ENCODE measurements around the gene CAMKK1. TPM values are rescaled to one million over a fixed set of nuclear protein-coding genes. Genes with fewer than 3 reads are reported as not detected.
"Not testable (repeated sequence)": the region's sequence is repeated elsewhere in the genome, so short reads cannot be mapped to it uniquely, and the experiment has no call there.

The CAMKK1 gene
- polyA plus RNA-seq, 3 donors, result 3.9 to 5.7 (median 4.2) TPM

DNA sequence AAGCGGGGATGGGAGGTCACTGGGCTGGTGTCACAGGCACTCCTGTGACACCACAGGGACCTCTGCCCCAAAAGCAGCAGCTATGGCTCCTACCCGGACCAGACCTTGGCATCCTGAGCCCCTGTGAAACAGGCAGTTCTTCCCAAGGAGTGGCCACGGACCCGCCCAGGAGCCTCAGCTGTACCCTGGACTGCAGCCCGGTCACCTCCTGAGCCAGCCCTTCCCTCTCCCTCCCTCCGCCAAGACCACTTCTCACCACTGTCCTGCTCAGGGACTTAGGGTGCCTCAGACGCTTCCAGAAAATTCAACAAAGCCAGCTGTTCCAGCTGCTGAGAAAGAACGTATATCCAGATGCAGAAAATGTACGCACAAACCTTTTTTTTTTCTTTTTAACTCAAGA, 32.9 kb downstream of the CAMKK1 start:
- DNase-seq (ENCODE audit: extremely low read depth in 1 of 11, low read depth in 9 of 11, low spot score in 4 of 11), result no peak

DNA sequence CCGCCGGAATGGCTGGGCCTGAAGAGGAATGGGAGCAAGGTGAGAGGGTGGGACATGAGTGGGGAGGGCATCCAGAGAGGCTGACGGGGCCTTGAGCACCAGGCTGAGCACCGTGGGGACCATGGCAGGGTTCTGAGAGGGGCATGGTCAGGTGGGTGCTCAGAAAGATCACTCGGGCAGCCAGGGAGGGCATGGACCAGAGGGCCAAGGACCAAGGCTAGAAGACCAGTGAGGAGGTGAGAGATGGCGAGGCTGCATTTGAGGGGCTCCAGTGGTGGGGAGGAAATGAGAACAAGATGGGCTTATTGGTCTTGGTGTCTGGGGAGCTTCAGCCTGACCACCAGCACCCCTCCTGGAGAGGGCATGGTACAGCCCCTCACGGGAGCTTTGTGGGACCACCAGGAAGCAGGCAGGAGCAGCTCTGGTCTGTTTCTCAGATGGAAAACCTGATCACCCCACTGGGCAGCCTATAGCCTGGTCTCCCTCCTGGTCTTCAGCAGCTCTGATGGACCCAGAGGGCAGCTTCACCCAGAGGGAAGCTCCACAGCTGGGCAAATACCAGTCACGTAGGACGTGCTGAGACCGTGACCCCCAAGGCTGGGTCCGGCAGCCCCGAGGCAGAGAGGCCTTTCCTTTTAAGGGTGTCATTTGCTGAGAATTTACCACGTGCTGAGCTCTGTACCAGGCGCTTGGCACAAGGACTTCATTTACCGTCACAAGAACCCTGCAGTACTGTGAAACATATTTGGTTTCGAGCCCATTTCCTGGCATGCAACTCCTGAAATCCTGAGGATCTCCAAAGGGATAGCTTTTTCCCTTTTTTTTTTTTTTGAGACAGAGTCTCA, 35.4 kb downstream of the CAMKK1 start:
- DNase-seq (ENCODE audit: extremely low read depth in 1 of 11, low read depth in 9 of 11, low spot score in 4 of 11), result no peak

DNA sequence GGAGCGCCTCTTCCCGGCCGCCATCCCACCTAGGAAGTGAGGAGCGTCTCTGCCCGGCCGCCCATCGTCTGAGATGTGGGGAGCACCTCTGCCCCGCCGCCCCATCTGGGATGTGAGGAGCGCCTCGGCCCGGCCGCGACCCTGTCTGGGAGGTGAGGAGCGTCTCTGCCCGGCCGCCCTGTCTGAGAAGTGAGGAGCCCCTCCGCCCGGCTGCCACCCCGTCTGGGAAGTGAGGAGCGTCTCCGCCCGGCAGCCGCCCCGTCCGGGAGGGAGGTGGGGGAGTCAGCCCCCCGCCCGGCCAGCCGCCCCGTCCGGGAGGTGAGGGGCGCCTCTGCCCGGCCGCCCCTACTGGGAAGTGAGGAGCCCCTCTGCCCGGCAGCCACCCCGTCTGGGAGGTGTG, 38.6 kb downstream of the CAMKK1 start:
- not testable (repeated sequence) for DNase-seq (ENCODE audit: extremely low read depth in 1 of 11, low read depth in 9 of 11, low spot score in 4 of 11)

- DNase-seq (ENCODE audit: extremely low read depth in 1 of 11, low read depth in 9 of 11, low spot score in 4 of 11), result no peak
These were observed 40.3 kb downstream of the CAMKK1 start for GRCh38 chr17:3852561-3852960.

- no peak for DNase-seq (ENCODE audit: extremely low read depth in 1 of 11, low read depth in 9 of 11, low spot score in 4 of 11)
These were observed 41.3 kb downstream of the CAMKK1 start for GRCh38 chr17:3851461-3852100.

DNA sequence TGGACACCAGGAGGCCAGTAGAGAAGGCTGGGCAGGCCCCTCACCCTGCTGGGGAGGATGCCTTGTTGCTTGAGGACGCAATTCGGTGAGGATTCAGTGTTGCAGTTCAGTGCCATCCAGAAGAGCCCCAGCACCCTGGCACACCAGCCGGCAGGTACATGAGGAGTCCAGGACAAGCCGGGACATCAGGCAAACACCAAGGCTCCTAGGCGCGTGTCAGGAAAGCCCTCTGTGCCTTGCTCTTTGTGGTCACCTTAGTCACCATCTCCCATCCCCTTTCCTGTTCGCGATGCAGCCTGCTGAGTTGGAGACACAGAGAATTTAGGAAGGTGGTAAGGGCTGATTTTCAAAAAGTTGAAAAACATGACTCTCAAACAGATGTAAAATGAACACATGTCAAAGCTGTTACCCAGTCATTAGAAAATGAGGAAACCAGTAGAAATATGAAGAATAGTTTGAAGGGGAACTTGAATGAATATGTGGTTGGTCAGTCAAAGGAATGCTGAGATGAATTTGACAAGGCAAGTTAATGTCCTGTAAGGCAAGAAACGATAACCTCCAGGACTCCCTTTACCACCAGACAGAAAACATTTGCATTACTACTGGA, 44.5 kb downstream of the CAMKK1 start:
- DNase-seq (ENCODE audit: extremely low read depth in 1 of 11, low read depth in 9 of 11, low spot score in 4 of 11), result no peak

DNA sequence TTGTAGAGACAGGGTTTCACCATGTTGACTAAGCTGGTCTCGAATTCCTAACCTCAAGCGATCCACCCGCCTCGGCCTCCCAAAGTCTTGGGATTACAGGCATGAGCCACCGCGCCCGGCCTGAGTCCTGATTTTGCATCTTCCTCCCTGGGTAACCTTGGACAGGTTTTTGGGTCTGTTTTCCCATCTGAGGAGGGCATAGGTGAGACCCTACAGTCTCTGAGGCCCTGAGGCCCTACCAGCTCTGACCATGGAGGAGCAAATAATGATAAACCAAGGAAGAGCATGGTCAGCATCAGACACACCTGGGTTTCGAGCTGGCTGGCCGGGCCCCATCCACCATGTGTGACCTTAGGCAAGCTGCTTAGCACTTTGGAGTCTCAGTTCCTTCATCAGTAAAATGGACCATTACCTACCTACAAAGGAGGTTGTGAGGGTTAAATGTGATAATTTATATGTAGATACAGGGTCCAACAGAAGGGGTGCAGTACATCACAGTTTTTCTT, 45.6 kb downstream of the CAMKK1 start:
- no peak for DNase-seq (ENCODE audit: extremely low read depth in 1 of 11, low read depth in 9 of 11, low spot score in 4 of 11)

- DNase-seq (ENCODE audit: extremely low read depth in 1 of 11, low read depth in 9 of 11, low spot score in 4 of 11), result no peak
These were observed 46.3 kb downstream of the CAMKK1 start for GRCh38 chr17:3846437-3847164.

GRCh38 chr17:3845621-3846436, 47.0 kb downstream of the CAMKK1 start, which contains the start of gene NCBP3:
Gene NCBP3 (minus strand): TSS chr17:3846246. CDS start chr17:3846223, 23 bp downstream.
- peak; percentile 75 to 95 (median 92) for DNase-seq (ENCODE audit: extremely low read depth in 1 of 11, low read depth in 9 of 11, low spot score in 4 of 11)

DNA sequence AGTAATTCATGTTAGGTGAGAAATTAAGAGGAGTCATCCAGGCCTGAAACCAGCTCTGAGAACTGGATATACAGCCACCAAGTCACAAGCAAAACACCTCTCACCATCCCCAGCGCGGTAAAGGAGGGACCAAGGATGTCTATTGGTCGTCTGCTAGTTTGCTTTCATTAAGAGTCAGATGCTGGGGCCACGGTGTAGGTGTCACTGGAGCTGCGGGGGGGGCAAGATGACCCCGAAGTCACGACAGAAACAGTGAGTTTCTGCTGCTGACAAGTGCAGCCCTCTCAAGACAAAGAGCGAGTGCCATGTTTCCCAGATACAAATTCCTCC, 47.6 kb downstream of the CAMKK1 start:
- DNase-seq (ENCODE audit: extremely low read depth in 1 of 11, low read depth in 9 of 11, low spot score in 4 of 11), result no peak

DNA sequence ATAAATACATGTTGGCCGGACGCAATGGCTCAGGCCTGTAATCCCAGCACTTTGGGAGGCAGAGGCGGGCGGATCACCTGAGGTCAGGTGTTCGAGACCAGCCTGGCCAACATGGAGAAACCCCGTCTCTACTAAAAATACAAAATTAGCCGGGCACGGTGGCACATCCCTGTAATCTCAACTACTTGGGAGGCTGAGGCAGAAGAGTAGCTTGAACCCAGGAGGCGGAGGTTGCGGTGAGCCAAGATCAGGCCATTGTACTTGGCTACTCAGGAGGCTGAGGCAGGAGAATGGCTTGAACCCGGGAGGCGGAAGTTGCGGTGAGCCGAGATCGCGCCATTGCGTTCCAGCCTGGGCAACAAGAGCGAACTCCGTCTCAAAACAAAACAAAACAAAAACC, 48.3 kb downstream of the CAMKK1 start:
- not testable (repeated sequence) for DNase-seq (ENCODE audit: extremely low read depth in 1 of 11, low read depth in 9 of 11, low spot score in 4 of 11)

GRCh38 chr17:3843935-3844516, 48.8 kb downstream of the CAMKK1 start:
- no peak for DNase-seq (ENCODE audit: extremely low read depth in 1 of 11, low read depth in 9 of 11, low spot score in 4 of 11)

DNA sequence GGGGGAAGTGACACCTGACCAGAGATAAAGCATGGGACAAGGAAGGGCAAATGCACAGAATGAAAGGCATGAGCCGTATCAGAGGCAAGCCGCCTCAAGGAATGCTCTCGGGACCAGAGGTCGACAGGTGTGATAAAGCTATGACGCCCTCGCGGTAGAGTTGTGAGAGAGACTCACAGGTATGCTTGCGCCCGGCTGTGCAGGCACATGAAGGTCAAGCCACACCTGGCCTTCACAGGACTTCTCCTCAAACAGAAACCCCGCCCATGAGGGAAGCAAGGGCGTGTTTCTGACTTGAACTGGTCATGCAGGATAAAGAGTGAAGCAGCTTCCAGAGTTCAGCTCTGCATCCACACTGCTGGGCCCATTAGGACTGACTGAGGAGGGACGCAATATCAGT, 54.6 kb downstream of the CAMKK1 start:
- DNase-seq (ENCODE audit: extremely low read depth in 1 of 11, low read depth in 9 of 11, low spot score in 4 of 11), result no peak

DNA sequence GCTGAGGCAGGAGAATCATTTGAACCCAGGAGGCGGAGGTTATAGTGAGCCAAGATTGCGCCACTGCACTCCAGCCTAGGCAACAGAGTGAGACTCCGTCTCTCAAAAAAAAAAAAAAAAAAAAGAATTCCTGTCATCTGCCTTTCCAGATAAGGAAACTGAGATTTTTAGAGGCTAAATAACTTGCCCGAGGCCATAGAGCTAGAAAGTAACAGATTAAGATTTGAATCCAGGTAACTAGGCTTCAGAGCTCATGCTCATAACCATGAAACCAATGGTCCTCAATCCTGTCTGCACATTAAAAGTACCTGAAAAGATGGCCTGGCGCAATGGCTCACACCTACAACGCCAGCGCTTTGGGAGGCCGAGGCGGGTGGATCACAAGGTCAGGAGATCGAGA, 56.3 kb downstream of the CAMKK1 start:
- no peak for DNase-seq (ENCODE audit: extremely low read depth in 1 of 11, low read depth in 9 of 11, low spot score in 4 of 11)

GRCh38 chr17:3835410-3836229, 57.2 kb downstream of the CAMKK1 start:
- DNase-seq (ENCODE audit: extremely low read depth in 1 of 11, low read depth in 9 of 11, low spot score in 4 of 11), result no peak

DNA sequence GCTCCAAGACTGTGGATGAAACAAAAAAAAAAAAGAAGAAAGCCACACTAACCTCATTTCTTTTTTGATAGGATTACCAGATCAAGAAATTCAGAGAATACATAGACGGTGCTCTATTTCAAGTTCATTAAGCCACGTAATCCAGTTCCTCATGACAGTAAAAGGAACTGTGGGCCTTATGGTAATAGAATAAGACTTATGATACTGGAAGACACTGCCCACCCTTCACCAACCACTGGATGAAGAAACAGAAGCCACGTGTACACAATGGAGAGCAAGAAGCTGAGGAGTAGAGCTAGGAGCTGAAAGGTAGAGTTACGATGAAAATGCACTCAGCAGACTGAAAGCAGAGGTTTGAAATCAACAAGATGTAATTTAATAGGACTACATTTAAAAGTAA, 58.0 kb downstream of the CAMKK1 start:
- DNase-seq (ENCODE audit: extremely low read depth in 1 of 11, low read depth in 9 of 11, low spot score in 4 of 11), result no peak

GRCh38 chr17:3828852-3829232, 64.0 kb downstream of the CAMKK1 start:
- no peak for DNase-seq (ENCODE audit: extremely low read depth in 1 of 11, low read depth in 9 of 11, low spot score in 4 of 11)

All from renal cortex interstitium (tissue), 11 donors.